ENCODE data around the gene STAU1.
"Not testable (repeated sequence)": the region's sequence is repeated elsewhere in the genome, so short reads cannot be mapped to it uniquely, and the experiment has no call there.

Gene STAU1

DNA sequence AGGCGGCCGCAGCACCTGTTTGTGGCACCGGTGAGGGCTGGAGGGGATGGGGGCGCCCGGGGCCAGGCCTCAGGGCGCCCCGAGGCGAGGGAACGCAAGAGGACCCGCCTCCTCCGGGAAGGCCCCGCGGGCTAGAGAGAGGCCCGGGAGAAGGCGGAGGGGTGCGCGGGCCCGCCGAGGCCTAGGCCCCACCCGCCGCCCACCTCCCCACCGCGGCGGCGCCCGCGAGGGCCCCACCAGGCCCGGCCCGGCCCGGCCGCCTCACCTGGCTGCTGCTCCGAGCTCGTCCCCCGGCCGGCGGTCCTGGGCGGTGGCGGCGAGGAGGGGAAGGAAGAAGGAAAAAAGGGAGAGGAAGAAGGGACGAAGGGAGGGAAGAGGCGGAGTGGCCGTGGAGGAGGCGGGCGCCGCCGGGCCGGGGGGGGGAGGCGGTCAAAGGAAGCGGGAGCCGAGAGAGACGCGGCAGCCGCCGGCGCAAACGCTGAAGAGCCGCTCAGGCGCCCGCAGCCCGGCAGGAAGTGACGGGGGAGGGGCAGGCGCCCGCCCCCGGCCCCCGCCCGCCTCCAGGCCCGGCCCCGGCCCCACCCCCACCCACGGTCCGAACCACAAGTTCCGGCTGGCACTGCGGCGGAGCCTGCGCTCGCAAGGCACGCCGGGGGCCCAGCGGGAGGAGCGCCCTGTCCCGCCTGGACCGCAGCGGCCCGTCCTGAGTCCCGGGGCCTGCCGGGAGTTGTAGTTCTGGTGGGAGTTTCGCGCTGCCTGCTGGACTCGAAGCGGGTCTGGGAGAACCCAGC lies at the start of gene STAU1:
STAU1 (minus strand) TSS at position 484 of the 791 bp plus-strand sequence. CDS start 22,133 bp downstream, outside the sequence.
- DNase-seq: peak; percentile 95

DNA sequence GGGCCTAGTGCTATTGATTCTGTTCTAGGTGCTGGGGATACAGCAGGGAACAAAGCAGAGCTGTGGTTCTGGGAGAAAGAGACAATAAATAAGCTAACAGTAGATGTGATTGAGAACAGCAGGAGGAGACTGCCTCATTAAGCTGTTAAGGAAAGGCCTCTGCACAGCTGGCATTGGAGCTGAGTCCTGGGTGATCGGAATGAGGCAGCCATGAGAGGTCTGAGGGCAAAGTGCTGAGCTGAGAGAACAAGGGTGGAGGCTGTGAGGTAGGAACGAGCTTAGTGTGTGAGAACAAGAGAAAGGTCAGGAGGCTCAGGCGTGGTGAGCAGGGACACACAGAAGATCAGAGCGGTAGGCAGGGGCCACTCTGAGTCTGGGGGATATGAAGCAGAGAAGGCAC lies 49.4 kb upstream of the STAU1 start:
- DNase-seq: no peak

DNA sequence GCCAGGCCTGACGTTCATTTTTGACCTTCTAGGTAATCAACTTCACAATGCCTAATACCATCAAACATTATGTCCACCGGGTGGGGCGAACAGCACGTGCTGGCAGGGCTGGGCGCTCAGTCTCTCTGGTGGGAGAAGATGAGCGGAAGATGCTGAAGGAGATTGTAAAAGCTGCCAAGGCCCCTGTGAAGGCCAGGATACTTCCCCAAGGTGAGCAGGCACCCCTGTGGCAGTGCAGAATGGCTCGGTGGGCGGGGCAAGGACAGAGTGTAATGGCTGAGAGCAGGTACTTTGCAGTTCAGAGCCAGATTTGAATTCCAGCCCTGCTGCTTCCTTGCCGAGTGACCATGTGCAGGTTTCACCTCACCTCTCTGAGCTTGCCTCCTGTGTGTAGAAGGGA lies 48.2 kb upstream of the STAU1 start:
- no peak for DNase-seq

GRCh38 chr20:49234831-49235230 lies 46.7 kb upstream of the STAU1 start:
- DNase-seq: no peak

GRCh38 chr20:49233226-49233625 lies 45.1 kb upstream of the STAU1 start:
- no peak for DNase-seq

DNA sequence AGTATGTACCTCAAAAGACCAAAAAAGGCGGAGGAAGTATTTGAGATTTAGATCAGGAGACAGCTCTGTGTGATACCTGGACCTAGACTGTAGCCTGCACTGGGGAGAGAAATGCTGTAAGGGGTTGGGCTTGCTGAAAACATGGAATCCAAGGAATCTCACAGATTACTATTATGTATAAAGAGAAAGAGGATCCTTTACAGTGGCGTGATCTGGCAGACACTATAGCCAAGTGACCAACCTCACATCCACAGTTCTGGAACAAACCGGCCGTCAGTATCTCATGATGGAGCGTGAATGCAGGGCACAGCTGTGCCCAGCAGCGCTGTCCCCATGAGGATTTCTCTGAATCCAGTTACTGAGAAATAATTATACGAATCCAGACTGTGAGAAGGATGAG lies 43.3 kb upstream of the STAU1 start:
- no peak for DNase-seq

DNA sequence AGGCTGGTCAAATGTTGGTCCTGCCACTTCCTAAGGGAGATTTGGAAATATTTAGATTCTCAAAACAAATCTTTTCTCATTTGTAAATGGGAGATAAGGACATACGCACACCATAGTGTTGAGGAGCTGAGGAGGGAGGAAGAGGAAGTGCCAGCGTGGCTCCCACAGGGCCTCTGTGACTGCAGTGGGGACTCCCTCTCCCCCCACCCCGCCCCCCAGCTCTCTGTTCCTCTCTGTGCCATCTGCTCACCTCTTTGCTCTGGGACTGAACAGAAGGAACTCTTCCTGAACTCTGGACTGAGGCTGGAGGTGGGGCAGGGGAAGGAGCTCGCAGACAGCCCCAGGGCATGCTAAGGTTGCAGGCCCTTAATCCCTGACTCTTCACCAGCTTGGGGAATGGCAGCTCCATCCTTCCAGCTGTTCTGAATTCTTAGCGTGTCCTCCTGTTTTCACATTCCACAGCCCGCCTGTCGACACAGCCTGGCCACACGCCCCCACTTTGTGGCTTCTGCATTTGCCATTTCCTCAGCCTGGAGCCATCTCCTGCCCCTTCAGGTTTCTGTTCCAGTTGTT lies 42.5 kb upstream of the STAU1 start:
- no peak for DNase-seq

GRCh38 chr20:49230021-49230420 lies 41.9 kb upstream of the STAU1 start:
- DNase-seq: no peak

GRCh38 chr20:49229381-49229780 lies 41.2 kb upstream of the STAU1 start:
- no peak for DNase-seq

- no peak for DNase-seq
These were observed 40.5 kb upstream of the STAU1 start for GRCh38 chr20:49228676-49229075.

DNA sequence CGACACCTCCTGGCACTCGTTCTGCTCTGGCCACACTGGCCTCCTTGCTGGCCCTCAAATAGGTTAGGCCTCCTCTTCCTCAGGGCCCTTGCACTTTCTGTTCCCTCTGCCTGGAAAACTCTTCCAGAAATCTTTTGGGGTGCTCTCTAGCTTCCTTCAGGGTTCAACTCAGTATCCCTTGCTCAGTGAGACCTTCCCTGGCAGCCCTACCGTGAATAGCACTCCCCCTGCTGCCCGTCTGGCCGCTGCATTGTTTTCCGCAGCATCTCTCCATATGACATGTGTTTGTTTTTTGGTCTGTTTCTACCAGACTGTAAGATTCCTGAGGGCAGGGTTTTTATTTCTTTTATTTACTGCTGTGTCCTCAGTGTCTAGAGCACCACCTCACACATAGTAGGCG lies 37.8 kb upstream of the STAU1 start:
- DNase-seq: no peak

GRCh38 chr20:49219924-49220831 lies 32.0 kb upstream of the STAU1 start:
- no peak for DNase-seq

- peak; percentile 99 for DNase-seq
These were observed 31.2 kb upstream of the STAU1 start, which contains the start of gene DDX27 for GRCh38 chr20:49219091-49219923. Gene DDX27, plus strand, starts transcription at chr20:49219416. Its CDS starts 33 bp downstream, at chr20:49219449.

DNA sequence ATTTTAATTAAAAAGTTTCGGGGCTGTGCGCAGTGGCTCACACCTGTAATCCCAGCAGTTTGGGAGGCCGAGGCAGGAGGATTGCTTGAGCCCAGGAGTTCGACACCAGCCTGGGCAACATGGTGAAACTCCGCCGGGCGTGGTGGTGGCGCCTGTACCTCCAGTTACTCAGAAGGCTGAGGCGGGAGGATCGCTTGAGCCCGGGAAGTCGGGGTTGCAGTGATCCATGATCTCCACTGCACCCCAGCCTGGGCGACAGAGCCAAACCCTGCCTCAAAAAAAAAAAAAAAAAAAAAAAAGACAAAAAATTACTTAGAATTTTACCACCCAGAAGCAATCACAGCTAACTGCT lies 30.6 kb upstream of the STAU1 start:
- not testable (repeated sequence) for DNase-seq

- DNase-seq: peak; percentile 90
These were observed 29.0 kb upstream of the STAU1 start for GRCh38 chr20:49216991-49217578.

DNA sequence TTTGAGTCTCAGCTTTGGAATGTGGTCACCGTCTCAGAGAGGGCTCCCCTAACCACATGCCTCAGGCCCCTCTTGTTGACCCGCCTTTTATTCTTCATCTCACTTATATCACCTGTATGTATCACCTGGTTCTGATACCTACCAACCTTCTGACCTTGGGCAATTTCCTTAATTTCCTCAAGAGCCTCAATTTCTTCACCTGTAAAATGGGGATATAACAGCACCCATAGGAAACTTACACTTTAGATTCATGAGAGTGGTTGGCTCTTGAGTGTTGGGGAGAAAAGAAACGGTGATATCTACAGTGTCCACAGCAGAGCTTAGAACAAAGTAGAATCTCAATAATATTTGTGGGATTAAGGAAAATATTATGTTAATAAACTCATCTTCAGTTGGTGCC lies 27.1 kb upstream of the STAU1 start:
- no peak for DNase-seq

DNA sequence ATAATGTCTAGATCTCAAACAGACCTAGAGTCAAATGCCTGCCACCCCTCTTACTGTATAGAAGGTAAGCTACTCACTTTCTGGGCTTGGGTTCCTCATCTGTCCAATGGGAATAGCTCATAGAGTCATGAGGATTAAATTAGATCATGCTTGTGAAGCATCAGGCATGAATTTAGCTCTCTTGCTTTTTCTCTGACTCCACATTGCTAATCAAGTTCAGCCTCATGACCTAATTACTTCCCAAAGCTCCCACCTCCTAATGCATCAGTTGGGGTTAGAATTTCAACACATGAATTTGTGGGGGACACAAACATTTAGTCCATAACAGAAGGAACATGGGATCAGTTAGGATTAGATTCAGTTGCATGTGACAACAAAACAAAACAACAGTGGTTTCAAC lies 26.4 kb upstream of the STAU1 start:
- DNase-seq: no peak

DNA sequence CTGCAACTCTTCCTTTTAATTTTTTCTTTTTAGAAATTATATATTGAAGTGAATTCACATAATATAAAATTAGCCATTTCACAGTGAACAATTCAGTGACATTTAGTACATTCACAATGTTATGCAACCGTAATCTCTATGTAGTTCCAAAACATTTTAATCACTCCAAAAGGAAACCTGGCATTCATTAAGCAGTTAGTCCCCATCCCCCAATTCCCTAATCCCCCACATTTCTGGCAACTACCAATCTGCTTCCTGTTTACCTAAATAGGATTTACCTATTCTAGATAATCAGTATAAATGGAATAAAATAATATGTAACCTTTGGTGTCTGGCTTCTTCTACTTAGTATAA lies 22.6 kb upstream of the STAU1 start:
- DNase-seq: no peak

- no peak for DNase-seq
These were observed 22.1 kb upstream of the STAU1 start for GRCh38 chr20:49210101-49210756.

- no peak for DNase-seq
These were observed 18.9 kb upstream of the STAU1 start for GRCh38 chr20:49207076-49207475.

GRCh38 chr20:49203746-49204145 lies 15.6 kb upstream of the STAU1 start:
- DNase-seq: no peak

GRCh38 chr20:49203011-49203410 lies 14.9 kb upstream of the STAU1 start:
- no peak for DNase-seq

Measured in fibroblast of upper back skin (primary cell).